Panc1 (cell line): ENCODE data around the gene SH3BP2. TPM values are rescaled to one million over a fixed set of nuclear protein-coding genes. Genes with fewer than 3 reads are reported as not detected.

Experiments
- ATAC-seq: fragments of 200-7000 bp; cut with Tn5 transposase; 2 replicates; pipeline ENCODE4 v1.9.1; 2020; ENCODE audit warnings: mild to moderate bottlenecking, moderate library complexity
- BruUV-seq: library from RNA; stranded (reverse); fragments of 400-500 nt; replicated peaks from 2 replicates; lab custom pipeline; 2021; lab: Mats Ljungman, UMichigan
- CTCF ChIA-PET: fragments of 300-600 bp; sonication (Branson Sonifier 250); formaldehyde crosslinking; loops from one replicate; lab custom pipeline; 2022; ENCODE audit warnings: antibody characterized with exemption; lab: Charles Lee
- POLR2A ChIA-PET: fragments of 300-600 bp; sonication (Branson Sonifier 250); formaldehyde crosslinking; loops from one replicate; lab custom pipeline; 2022; ENCODE audit warnings: antibody characterized with exemption; lab: Charles Lee
- DNase-seq: peaks from one replicate; pipeline ENCODE4 v3.0.0-alpha.2; 2010; ENCODE audit warnings: low read depth, low spot score
- H3K27ac ChIP-seq: 2 replicates; pipeline ENCODE4 v1.5.1; 2011; ENCODE audit warnings: mild to moderate bottlenecking, low read length, inconsistent platforms
- H3K27me3 ChIP-seq: fragments of 200-500 bp; sonication (Bioruptor generic); 2 replicates; pipeline ENCODE4 v1.6.0; 2014; ENCODE audit warnings: low read length, inconsistent platforms; ENCODE audit not compliant: control insufficient read depth, insufficient read depth
- H3K36me3 ChIP-seq: fragments of 200-500 bp; sonication (Bioruptor generic); 2 replicates; pipeline ENCODE4 v1.5.1; 2014; ENCODE audit warnings: inconsistent platforms, mild to moderate bottlenecking, low read length, moderate library complexity; ENCODE audit not compliant: control insufficient read depth, insufficient read depth
- H3K4me1 ChIP-seq: 2 replicates; pipeline ENCODE4 v1.5.1; 2011; ENCODE audit warnings: inconsistent platforms, mild to moderate bottlenecking, low read length, moderate library complexity; ENCODE audit not compliant: control insufficient read depth, insufficient read depth
- H3K4me3 ChIP-seq, 2 experiments: 2 replicates each; pipeline ENCODE4 v1.5.1; 2011 to 2012; ENCODE audit warnings: low read depth in 2 of 2, low read length in 2 of 2, mild to moderate bottlenecking in 2 of 2, inconsistent platforms in 1 of 2, moderate library complexity in 1 of 2
- H3K9me3 ChIP-seq: fragments of 200-500 bp; sonication (Bioruptor generic); 2 replicates; pipeline ENCODE4 v1.5.1; 2014; ENCODE audit warnings: low read depth, mild to moderate bottlenecking, inconsistent platforms, low read length, moderate library complexity; ENCODE audit not compliant: control insufficient read depth, insufficient read depth
- POLR2AphosphoS5 ChIP-seq: IDR thresholded peaks from 2 replicates; pipeline ENCODE4 v1.6.1; 2012; ENCODE audit warnings: mild to moderate bottlenecking, low read depth, low read length, moderate library complexity
- SIN3A ChIP-seq: IDR thresholded peaks from 2 replicates; pipeline ENCODE4 v1.6.1; 2012; ENCODE audit warnings: low read depth, mild to moderate bottlenecking, low read length, moderate library complexity, borderline replicate concordance; ENCODE audit not compliant: insufficient read depth
- TCF7L2 ChIP-seq: IDR thresholded peaks from 2 replicates; pipeline ENCODE4 v1.6.1; 2011; ENCODE audit warnings: mild to moderate bottlenecking, low read depth, low read length, inconsistent platforms
- in situ Hi-C: cut with HindIII; loops from 2 replicates; pipeline ENCODE4 v1.10.0; 2016; ENCODE audit warnings: low sequenced_read_pairs, low pct_unique_long_range_greater_than_20kb
- intact Hi-C: fragments of 100-400 bp; cut with micrococcal nuclease; formaldehyde crosslinking; loops from one replicate; pipeline ENCODE4 v1.10.0; 2022; ENCODE audit not compliant: unreplicated experiment
- total RNA-seq: library from RNA; stranded (reverse); gene quantifications from one replicate; pipeline ENCODE4 v1.2.1, GENCODE V29; 2021; ENCODE audit not compliant: unreplicated experiment
- TF ChIP-seq, protein P1 (sequence below): fragments of 450-650 bp; IDR thresholded peaks from 2 replicates; pipeline ENCODE4 v1.5.1; 2017; ENCODE audit warnings: mild to moderate bottlenecking
- TF ChIP-seq, protein P2 (sequence below), 2 experiments: IDR thresholded peaks; 2 replicates each; pipeline ENCODE4 v1.6.1; 2011 to 2012; ENCODE audit warnings: low read depth in 2 of 2, control low read depth in 1 of 2, low read length in 1 of 2, mild to moderate bottlenecking in 1 of 2, moderate library complexity in 1 of 2; ENCODE audit not compliant: insufficient read depth in 1 of 2

SH3BP2 gene
- total RNA-seq, 1 experiment from 2014 or later, result 93.4 TPM

- Histone ChIP-seq H3K27me3 (no peaks in the 10 kb centered on the region), H3K4me3 (no peak overlapping the region), H3K36me3 (no peaks in the 10 kb centered on the region), H3K27ac (no peak overlapping the region), H3K9me3 (no peaks in the 10 kb centered on the region), H3K4me1 (no peaks in the 10 kb centered on the region)
- ATAC-seq, result no peak
- in situ Hi-C loops (no loop called here), intact Hi-C loops (no loop called here)
- TF ChIP-seq, protein P1, sequence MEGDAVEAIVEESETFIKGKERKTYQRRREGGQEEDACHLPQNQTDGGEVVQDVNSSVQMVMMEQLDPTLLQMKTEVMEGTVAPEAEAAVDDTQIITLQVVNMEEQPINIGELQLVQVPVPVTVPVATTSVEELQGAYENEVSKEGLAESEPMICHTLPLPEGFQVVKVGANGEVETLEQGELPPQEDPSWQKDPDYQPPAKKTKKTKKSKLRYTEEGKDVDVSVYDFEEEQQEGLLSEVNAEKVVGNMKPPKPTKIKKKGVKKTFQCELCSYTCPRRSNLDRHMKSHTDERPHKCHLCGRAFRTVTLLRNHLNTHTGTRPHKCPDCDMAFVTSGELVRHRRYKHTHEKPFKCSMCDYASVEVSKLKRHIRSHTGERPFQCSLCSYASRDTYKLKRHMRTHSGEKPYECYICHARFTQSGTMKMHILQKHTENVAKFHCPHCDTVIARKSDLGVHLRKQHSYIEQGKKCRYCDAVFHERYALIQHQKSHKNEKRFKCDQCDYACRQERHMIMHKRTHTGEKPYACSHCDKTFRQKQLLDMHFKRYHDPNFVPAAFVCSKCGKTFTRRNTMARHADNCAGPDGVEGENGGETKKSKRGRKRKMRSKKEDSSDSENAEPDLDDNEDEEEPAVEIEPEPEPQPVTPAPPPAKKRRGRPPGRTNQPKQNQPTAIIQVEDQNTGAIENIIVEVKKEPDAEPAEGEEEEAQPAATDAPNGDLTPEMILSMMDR, result no peak
- TF ChIP-seq, protein P2, sequence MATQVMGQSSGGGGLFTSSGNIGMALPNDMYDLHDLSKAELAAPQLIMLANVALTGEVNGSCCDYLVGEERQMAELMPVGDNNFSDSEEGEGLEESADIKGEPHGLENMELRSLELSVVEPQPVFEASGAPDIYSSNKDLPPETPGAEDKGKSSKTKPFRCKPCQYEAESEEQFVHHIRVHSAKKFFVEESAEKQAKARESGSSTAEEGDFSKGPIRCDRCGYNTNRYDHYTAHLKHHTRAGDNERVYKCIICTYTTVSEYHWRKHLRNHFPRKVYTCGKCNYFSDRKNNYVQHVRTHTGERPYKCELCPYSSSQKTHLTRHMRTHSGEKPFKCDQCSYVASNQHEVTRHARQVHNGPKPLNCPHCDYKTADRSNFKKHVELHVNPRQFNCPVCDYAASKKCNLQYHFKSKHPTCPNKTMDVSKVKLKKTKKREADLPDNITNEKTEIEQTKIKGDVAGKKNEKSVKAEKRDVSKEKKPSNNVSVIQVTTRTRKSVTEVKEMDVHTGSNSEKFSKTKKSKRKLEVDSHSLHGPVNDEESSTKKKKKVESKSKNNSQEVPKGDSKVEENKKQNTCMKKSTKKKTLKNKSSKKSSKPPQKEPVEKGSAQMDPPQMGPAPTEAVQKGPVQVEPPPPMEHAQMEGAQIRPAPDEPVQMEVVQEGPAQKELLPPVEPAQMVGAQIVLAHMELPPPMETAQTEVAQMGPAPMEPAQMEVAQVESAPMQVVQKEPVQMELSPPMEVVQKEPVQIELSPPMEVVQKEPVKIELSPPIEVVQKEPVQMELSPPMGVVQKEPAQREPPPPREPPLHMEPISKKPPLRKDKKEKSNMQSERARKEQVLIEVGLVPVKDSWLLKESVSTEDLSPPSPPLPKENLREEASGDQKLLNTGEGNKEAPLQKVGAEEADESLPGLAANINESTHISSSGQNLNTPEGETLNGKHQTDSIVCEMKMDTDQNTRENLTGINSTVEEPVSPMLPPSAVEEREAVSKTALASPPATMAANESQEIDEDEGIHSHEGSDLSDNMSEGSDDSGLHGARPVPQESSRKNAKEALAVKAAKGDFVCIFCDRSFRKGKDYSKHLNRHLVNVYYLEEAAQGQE (IDR thresholded peaks at IDR 0.05; ENCODE audit: insufficient read depth in 1 of 2, low read depth in 2 of 2, low read length in 1 of 2), result no peak
- TF ChIP-seq TCF7L2 (no peak), POLR2AphosphoS5 (no peak), SIN3A (no peak)
- ChIA-PET POLR2A (no interaction called here), CTCF (no interaction called here)
- DNase-seq, result no peak
- no TSS peak for BruUV-seq
These were observed 29.8 kb downstream of the SH3BP2 start for GRCh38 chr4:2822461-2823300.

DNA sequence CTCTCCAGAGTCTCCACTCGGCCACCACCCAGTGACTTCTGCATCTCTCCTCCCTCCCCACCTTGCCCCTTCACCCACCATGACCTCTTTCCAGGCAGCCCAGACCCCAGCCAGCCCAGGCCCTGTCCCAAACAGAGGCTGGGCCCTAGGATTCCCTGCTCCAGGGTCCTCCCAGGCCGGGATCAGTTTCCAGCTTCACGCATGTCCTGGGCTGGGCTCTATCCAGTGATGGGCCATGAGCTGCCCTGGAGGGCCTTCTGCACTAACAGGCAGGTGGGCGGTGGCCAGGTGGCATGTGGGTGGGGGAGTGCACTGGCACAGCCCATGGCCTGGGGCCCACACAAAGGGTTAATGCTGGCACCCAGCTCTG lies 30.4 kb downstream of the SH3BP2 start:
- no TSS peak for BruUV-seq
- ChIA-PET POLR2A (no interaction called here), CTCF (no interaction called here)
- no peaks in the 10 kb centered on the region for H3K4me1 ChIP-seq
- TF ChIP-seq SIN3A (no peak), TCF7L2 (no peak), POLR2AphosphoS5 (no peak)
- TF ChIP-seq, protein P1, result no peak
- TF ChIP-seq, protein P2 (IDR thresholded peaks at IDR 0.05; ENCODE audit: insufficient read depth in 1 of 2, low read depth in 2 of 2, low read length in 1 of 2), result no peak
- H3K27me3 ChIP-seq, result no peaks in the 10 kb centered on the region
- ATAC-seq (no peak), DNase-seq (no peak)
- intact Hi-C loops (no loop called here), in situ Hi-C loops (no loop called here)
- no peak overlapping the region for H3K4me3 ChIP-seq
- no peaks in the 10 kb centered on the region for H3K36me3 ChIP-seq
- no peaks in the 10 kb centered on the region for H3K9me3 ChIP-seq
- no peak overlapping the region for H3K27ac ChIP-seq
